SH-SY5Y (cell line): ENCODE measurements around the gene VPS37C.

Source experiments
- GATA2 ChIP-seq: IDR thresholded peaks from 2 replicates; pipeline ENCODE4 v1.6.1; 2011; ENCODE audit warnings: mild to moderate bottlenecking, low read depth, low read length
- GATA3 ChIP-seq: IDR thresholded peaks from 2 replicates; pipeline ENCODE4 v1.6.1; 2011; ENCODE audit warnings: low read depth, mild to moderate bottlenecking, low read length, moderate library complexity

GRCh38 chr11:61129639-61130523, 31.3 kb downstream of the VPS37C start:
- TF ChIP-seq GATA2, result no peak
- TF ChIP-seq GATA3, result no peak
